PC-3 (cell line): ENCODE data around the gene GGACT.

Experiments
- CTCF ChIP-seq: fragments of 300-600 bp; sonication (generic); conservative IDR thresholded peaks from 2 replicates; pipeline ENCODE4 v1.5.1; 2017; ENCODE audit warnings: antibody characterized with exemption, low read depth, mild to moderate bottlenecking, low read length
- EZH2 ChIP-seq: fragments of 300-600 bp; sonication (generic); IDR thresholded peaks from one replicate; pipeline ENCODE4 v1.6.1; 2017; ENCODE audit warnings: antibody characterized with exemption, mild to moderate bottlenecking, low read length; ENCODE audit not compliant: unreplicated experiment

- TF ChIP-seq CTCF, result no peak
- no peak for TF ChIP-seq EZH2
These were observed 69.0 kb downstream of the GGACT start for GRCh38 chr13:100519626-100520025.
